Measurements from ENCODE around the gene OAS2.

Gene OAS2

GRCh38 chr12:113059071-113059595 lies 80.8 kb downstream of the OAS2 start:
- TF ChIP-seq CTCF (IDR thresholded peaks at IDR 0.05; ENCODE audit: insufficient read depth, low read depth, low read length, missing control alignments): no peak
- no peak for DNase-seq (ENCODE audit: low read depth)
- no peak overlapping the region for H3K4me3 ChIP-seq (ENCODE audit: low read length)

- no peak for DNase-seq (ENCODE audit: low read depth)
- TF ChIP-seq CTCF (IDR thresholded peaks at IDR 0.05; ENCODE audit: insufficient read depth, low read depth, low read length, missing control alignments): no peak
- no peak overlapping the region for H3K4me3 ChIP-seq (ENCODE audit: low read length)
Measured at GRCh38 chr12:113060336-113060960, 82.1 kb downstream of the OAS2 start.

GRCh38 chr12:113061061-113061694 lies 82.9 kb downstream of the OAS2 start:
- H3K4me3 ChIP-seq (ENCODE audit: low read length): no peak overlapping the region
- DNase-seq (ENCODE audit: low read depth): no peak
- no peak for TF ChIP-seq CTCF (IDR thresholded peaks at IDR 0.05; ENCODE audit: insufficient read depth, low read depth, low read length, missing control alignments)

Measured in epithelial cell of esophagus (primary cell).